ENCODE measurements around the gene ZMYND12.

ZMYND12 gene

DNA sequence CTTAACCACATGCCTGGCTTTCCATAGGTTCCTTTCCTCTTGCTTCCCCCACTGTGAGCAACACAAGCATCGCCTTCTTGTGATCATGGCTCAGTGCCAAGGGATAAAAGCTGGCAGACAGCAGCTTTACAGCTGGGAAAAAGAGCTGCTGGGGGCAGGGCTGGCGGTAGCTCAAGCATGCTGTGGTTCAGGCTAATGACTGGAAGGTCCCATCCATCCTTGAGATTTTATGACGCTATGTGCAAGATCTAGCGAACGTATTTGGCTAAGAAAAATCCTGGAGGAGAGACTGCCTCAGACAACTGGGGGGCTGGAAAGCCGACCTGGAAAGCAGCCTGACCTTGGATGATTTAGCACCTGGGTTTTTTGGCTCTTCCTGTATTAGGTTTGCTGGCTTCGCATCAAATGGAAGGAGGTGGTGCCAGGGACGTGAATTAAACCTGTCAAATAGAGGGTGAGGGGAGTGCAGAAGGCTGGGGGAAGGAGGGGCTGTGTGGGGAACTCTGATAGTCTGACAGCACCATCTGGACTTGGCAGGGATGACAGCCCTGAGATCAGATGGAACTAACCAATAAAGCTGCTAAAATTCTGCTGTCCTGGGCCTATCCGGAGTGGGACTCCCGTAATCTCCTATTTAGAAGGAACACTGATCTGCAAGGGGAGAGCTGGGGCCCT lies 34.8 kb downstream of the ZMYND12 start:
- Histone ChIP-seq H3K9me3 (ENCODE audit: insufficient read depth, low read length) (no peaks in the 10 kb centered on the region), H3K27ac (ENCODE audit: low read depth, low read length) (no peak overlapping the region), H4K20me1 (ENCODE audit: low read depth, low read length) (no peaks in the 10 kb centered on the region), H3K36me3 (ENCODE audit: low read length) (no peaks in the 10 kb centered on the region), H3K9ac (ENCODE audit: low read length) (no peak overlapping the region), H3K9me2 (replicated peaks; ENCODE audit: insufficient read depth, low read length) (no peaks in the 10 kb centered on the region), H2AFZ (ENCODE audit: low read depth, low read length, severe bottlenecking) (no peak overlapping the region), H3K4me2 (ENCODE audit: low read depth, low read length, poor library complexity, severe bottlenecking) (no peak overlapping the region), H3F3A (ENCODE audit: insufficient read depth) (no peaks in the 10 kb centered on the region), H3K4me3 (ENCODE audit: insufficient read depth, low read length, poor library complexity, severe bottlenecking) (no peak overlapping the region), H3K79me2 (ENCODE audit: insufficient read depth, low read length) (no peaks in the 10 kb centered on the region), H3K27me3 (ENCODE audit: low read length) (no peaks in the 10 kb centered on the region)
- no peak for TF ChIP-seq CTCF (IDR thresholded peaks at IDR 0.05; ENCODE audit: insufficient read depth, low read length, poor library complexity, severe bottlenecking)
- TF ChIP-seq EZH2phosphoT487 (conservative IDR thresholded peaks at IDR 0.05; ENCODE audit: low read length) = no peak

- no peak for TF ChIP-seq EZH2phosphoT487 (conservative IDR thresholded peaks at IDR 0.05; ENCODE audit: low read length)
- no peak for TF ChIP-seq CTCF (IDR thresholded peaks at IDR 0.05; ENCODE audit: insufficient read depth, low read length, poor library complexity, severe bottlenecking)
- H3K9me2 ChIP-seq (replicated peaks; ENCODE audit: insufficient read depth, low read length) = no peaks in the 10 kb centered on the region
- H3K27me3 ChIP-seq (ENCODE audit: low read length) = no peaks in the 10 kb centered on the region
- no peaks in the 10 kb centered on the region for H3F3A ChIP-seq (ENCODE audit: insufficient read depth)
- H3K9me3 ChIP-seq (ENCODE audit: insufficient read depth, low read length) = no peaks in the 10 kb centered on the region
- H3K79me2 ChIP-seq (ENCODE audit: insufficient read depth, low read length) = no peaks in the 10 kb centered on the region
- H3K36me3 ChIP-seq (ENCODE audit: low read length) = no peaks in the 10 kb centered on the region
- no peak overlapping the region for H3K4me2 ChIP-seq (ENCODE audit: low read depth, low read length, poor library complexity, severe bottlenecking)
- no peak overlapping the region for H3K4me3 ChIP-seq (ENCODE audit: insufficient read depth, low read length, poor library complexity, severe bottlenecking)
- H3K27ac ChIP-seq (ENCODE audit: low read depth, low read length) = no peak overlapping the region
- H2AFZ ChIP-seq (ENCODE audit: low read depth, low read length, severe bottlenecking) = no peak overlapping the region
- no peaks in the 10 kb centered on the region for H4K20me1 ChIP-seq (ENCODE audit: low read depth, low read length)
- no peak overlapping the region for H3K9ac ChIP-seq (ENCODE audit: low read length)
Observed at GRCh38 chr1:42420121-42420520, 35.7 kb downstream of the ZMYND12 start.

DNA sequence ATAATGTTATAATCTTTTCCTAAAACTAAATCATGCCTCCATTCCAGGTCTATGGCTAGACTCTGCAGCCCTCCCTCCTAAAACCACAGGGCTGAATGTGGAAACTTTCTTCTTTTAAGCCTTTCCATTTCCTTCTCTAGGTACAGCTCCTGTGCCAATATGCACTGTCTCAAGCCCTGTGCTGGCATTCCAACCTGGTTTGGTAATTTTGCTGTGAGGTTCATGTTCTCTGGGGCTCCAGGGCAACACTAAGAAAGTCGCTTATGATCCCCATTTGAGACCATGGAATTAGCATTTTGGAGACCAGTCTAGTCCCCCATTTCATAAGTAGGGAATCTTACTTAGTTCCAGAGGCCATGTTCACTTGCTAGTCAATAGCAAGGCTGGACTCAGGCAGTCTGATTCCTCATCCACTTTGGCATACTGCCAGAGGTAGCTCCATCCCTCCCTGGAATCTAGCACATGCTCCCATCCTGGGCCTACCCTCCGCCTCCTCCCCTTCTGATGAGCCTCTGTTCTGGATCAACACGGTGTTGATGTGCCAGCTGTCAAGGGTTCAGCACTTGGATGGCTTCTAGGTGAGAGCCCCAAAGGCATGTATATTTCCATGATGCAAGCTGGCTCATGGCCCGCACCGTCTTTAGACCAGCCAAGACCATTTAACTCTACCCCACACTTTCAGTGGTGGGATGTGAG lies 36.5 kb downstream of the ZMYND12 start:
- H4K20me1 ChIP-seq (ENCODE audit: low read depth, low read length) = no peaks in the 10 kb centered on the region
- H3K36me3 ChIP-seq (ENCODE audit: low read length) = no peaks in the 10 kb centered on the region
- H3K9ac ChIP-seq (ENCODE audit: low read length) = no peak overlapping the region
- H3K4me3 ChIP-seq (ENCODE audit: insufficient read depth, low read length, poor library complexity, severe bottlenecking) = no peak overlapping the region
- no peak overlapping the region for H3K4me2 ChIP-seq (ENCODE audit: low read depth, low read length, poor library complexity, severe bottlenecking)
- H3K27me3 ChIP-seq (ENCODE audit: low read length) = no peaks in the 10 kb centered on the region
- no peak for TF ChIP-seq CTCF (IDR thresholded peaks at IDR 0.05; ENCODE audit: insufficient read depth, low read length, poor library complexity, severe bottlenecking)
- no peak for TF ChIP-seq EZH2phosphoT487 (conservative IDR thresholded peaks at IDR 0.05; ENCODE audit: low read length)
- no peaks in the 10 kb centered on the region for H3K9me3 ChIP-seq (ENCODE audit: insufficient read depth, low read length)
- H3F3A ChIP-seq (ENCODE audit: insufficient read depth) = no peaks in the 10 kb centered on the region
- no peak overlapping the region for H2AFZ ChIP-seq (ENCODE audit: low read depth, low read length, severe bottlenecking)
- no peaks in the 10 kb centered on the region for H3K79me2 ChIP-seq (ENCODE audit: insufficient read depth, low read length)
- no peaks in the 10 kb centered on the region for H3K9me2 ChIP-seq (replicated peaks; ENCODE audit: insufficient read depth, low read length)
- H3K27ac ChIP-seq (ENCODE audit: low read depth, low read length) = no peak overlapping the region

All from SU-DHL-6 (cell line).